Measurements from ENCODE around the gene LRCOL1. TPM values are rescaled to one million over a fixed set of nuclear protein-coding genes. Genes with fewer than 3 reads are reported as not detected.

The LRCOL1 gene
- total and polyA plus RNA-seq, 2 experiments from 2014 or later = 1.7 TPM; not detected in 1

DNA sequence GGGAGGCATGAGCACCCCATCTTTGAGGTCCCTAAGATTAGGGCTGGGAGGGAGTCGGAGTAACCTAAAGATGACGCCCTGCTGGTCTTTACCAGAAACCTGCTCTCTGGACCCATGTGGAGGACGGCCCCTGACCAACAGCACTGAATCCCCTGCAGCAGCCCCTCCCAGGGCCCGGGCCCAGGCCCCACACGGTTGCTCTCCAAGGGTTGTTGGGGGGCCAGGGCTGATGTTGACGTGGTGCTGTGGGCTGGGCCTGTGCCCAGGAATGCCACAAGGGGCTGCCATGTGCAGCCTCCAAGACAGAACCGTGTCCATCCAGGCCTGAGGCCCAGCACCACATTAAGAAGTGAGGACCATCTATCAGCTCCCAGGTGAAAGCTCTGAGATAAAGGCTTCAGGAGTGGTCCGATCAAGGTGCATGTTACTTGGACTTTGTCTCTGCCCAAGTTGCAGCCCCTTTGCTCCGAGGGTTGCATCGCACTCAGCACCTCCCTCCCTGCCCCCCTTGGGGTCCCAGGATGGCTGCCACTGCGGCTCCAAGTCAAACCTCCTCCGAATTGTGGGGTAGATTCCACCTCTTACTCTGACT, 29.6 kb downstream of the LRCOL1 start:
- Histone ChIP-seq H4K20me1 (replicated peaks; ENCODE audit: insufficient read depth) (peaks cover 18% of the 10 kb centered on the region), H3K79me2 (replicated peaks; ENCODE audit: insufficient read depth) (no peaks in the 10 kb centered on the region), H3K9me2 (ENCODE audit: insufficient read depth) (no peaks in the 10 kb centered on the region), H3K4me3 (no peak overlapping the region), H3K36me3 (ENCODE audit: insufficient read depth) (no peaks in the 10 kb centered on the region), H3K4me1 (ENCODE audit: insufficient read depth) (peaks cover 7% of the 10 kb centered on the region), H2AFZ (no peak overlapping the region), H3K27me3 (ENCODE audit: insufficient read depth) (peaks cover 24% of the 10 kb centered on the region), H3K4me2 (no peak overlapping the region), H3F3A (replicated peaks; ENCODE audit: low read depth) (peaks cover 17% of the 10 kb centered on the region), H3K27ac (ENCODE audit: low read depth) (no peak overlapping the region)
- Mint-ChIP-seq H3K27me3 (ENCODE audit: insufficient read depth, low read depth, poor library complexity) (peaks cover 48% of the 10 kb centered on the region), H3K9me3 (peaks cover 3% of the 10 kb centered on the region; the same call in 1 of the 3 replicates), H3K4me3 (no peak overlapping the region), H3K27ac (no peak overlapping the region), H3K36me3 (ENCODE audit: low read depth) (peaks cover 29% of the 10 kb centered on the region), H3K4me1 (peaks cover 7% of the 10 kb centered on the region)
- DNase-seq (ENCODE audit: low spot score) (no peak), ATAC-seq (no peak)
- TF ChIP-seq, protein P1, sequence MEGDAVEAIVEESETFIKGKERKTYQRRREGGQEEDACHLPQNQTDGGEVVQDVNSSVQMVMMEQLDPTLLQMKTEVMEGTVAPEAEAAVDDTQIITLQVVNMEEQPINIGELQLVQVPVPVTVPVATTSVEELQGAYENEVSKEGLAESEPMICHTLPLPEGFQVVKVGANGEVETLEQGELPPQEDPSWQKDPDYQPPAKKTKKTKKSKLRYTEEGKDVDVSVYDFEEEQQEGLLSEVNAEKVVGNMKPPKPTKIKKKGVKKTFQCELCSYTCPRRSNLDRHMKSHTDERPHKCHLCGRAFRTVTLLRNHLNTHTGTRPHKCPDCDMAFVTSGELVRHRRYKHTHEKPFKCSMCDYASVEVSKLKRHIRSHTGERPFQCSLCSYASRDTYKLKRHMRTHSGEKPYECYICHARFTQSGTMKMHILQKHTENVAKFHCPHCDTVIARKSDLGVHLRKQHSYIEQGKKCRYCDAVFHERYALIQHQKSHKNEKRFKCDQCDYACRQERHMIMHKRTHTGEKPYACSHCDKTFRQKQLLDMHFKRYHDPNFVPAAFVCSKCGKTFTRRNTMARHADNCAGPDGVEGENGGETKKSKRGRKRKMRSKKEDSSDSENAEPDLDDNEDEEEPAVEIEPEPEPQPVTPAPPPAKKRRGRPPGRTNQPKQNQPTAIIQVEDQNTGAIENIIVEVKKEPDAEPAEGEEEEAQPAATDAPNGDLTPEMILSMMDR (conservative IDR thresholded peaks at IDR 0.05; ENCODE audit: low read depth in 2 of 2) = no peak
- TF ChIP-seq STAT1 (IDR thresholded peaks at IDR 0.05; ENCODE audit: unreplicated experiment) = no peak

GRCh38 chr12:132579744-132580143, 30.6 kb downstream of the LRCOL1 start:
- DNase-seq (ENCODE audit: low spot score) (no peak), ATAC-seq (no peak)
- peaks cover 13% of the 10 kb centered on the region for H3K27me3 ChIP-seq (ENCODE audit: insufficient read depth)
- Mint-ChIP-seq H3K4me1 (peaks cover 7% of the 10 kb centered on the region), H3K9me3 (peaks cover 3% of the 10 kb centered on the region; the same call in 1 of the 3 replicates), H3K4me3 (no peak overlapping the region), H3K27me3 (ENCODE audit: insufficient read depth, low read depth, poor library complexity) (peaks cover 43% of the 10 kb centered on the region), H3K27ac (no peak overlapping the region), H3K36me3 (ENCODE audit: low read depth) (peaks cover 39% of the 10 kb centered on the region)
- no peak overlapping the region for H2AFZ ChIP-seq
- H3K4me1 ChIP-seq (ENCODE audit: insufficient read depth) = peaks cover 7% of the 10 kb centered on the region
- no peak overlapping the region for H3K27ac ChIP-seq (ENCODE audit: low read depth)
- H3K36me3 ChIP-seq (ENCODE audit: insufficient read depth) = no peaks in the 10 kb centered on the region
- H3K4me2 ChIP-seq = no peak overlapping the region
- peaks cover 20% of the 10 kb centered on the region for H3F3A ChIP-seq (replicated peaks; ENCODE audit: low read depth)
- H4K20me1 ChIP-seq (replicated peaks; ENCODE audit: insufficient read depth) = peaks cover 27% of the 10 kb centered on the region
- H3K9me2 ChIP-seq (ENCODE audit: insufficient read depth) = no peaks in the 10 kb centered on the region
- no peak overlapping the region for H3K4me3 ChIP-seq
- no peaks in the 10 kb centered on the region for H3K79me2 ChIP-seq (replicated peaks; ENCODE audit: insufficient read depth)
- no peak for TF ChIP-seq EZH2 (IDR thresholded peaks at IDR 0.05; ENCODE audit: low read depth, unreplicated experiment)
- TF ChIP-seq ZNF114 (CRISPR knock-in tag; IDR thresholded peaks at IDR 0.05) = no peak
- no peak for TF ChIP-seq EZH2phosphoT487 (IDR thresholded peaks at IDR 0.05; ENCODE audit: unreplicated experiment)
- TF ChIP-seq JUNB (IDR thresholded peaks at IDR 0.05; ENCODE audit: unreplicated experiment) = no peak
- no peak for TF ChIP-seq ZNF331 (CRISPR knock-in tag; IDR thresholded peaks at IDR 0.05; ENCODE audit: low read depth)
- no peak for TF ChIP-seq POLR2AphosphoS5 (IDR thresholded peaks at IDR 0.05; ENCODE audit: low read depth)
- no peak for TF ChIP-seq CREB1 (CRISPR knock-in tag; IDR thresholded peaks at IDR 0.05; ENCODE audit: low read depth)
- no peak for TF ChIP-seq ZNF462 (CRISPR knock-in tag; IDR thresholded peaks at IDR 0.05)
- TF ChIP-seq REST (IDR thresholded peaks at IDR 0.05; ENCODE audit: unreplicated experiment) = no peak
